Measurements from ENCODE around the gene GRM3.

DNA sequence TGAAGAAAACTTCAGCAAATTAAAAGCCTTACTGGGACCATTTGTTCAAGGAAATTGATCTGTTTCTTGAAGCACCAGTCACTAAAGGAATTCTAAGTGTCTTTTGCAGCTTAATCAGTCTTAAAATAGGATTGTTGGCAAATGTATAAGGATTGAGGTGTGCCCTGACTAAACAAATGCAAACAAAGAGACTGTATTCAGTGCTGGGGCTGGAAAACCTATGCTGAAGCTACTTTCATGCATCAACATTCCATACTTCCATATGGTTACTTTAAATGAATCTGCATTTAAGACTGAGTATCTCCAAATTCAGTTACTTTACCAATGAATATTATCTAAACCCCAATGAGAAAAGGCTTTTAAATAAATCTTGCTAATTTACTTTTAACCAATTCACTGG, 232.4 kb downstream of the GRM3 start:
- TF ChIP-seq, protein P1, sequence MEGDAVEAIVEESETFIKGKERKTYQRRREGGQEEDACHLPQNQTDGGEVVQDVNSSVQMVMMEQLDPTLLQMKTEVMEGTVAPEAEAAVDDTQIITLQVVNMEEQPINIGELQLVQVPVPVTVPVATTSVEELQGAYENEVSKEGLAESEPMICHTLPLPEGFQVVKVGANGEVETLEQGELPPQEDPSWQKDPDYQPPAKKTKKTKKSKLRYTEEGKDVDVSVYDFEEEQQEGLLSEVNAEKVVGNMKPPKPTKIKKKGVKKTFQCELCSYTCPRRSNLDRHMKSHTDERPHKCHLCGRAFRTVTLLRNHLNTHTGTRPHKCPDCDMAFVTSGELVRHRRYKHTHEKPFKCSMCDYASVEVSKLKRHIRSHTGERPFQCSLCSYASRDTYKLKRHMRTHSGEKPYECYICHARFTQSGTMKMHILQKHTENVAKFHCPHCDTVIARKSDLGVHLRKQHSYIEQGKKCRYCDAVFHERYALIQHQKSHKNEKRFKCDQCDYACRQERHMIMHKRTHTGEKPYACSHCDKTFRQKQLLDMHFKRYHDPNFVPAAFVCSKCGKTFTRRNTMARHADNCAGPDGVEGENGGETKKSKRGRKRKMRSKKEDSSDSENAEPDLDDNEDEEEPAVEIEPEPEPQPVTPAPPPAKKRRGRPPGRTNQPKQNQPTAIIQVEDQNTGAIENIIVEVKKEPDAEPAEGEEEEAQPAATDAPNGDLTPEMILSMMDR (conservative IDR thresholded peaks at IDR 0.05; ENCODE audit: low read length) = no peak
- TF ChIP-seq EZH2phosphoT487 (IDR thresholded peaks at IDR 0.05; ENCODE audit: borderline replicate concordance, low read depth, low read length) = no peak

All from OCI-LY7 (cell line).